ENCODE data around the gene CCR5. TPM values are rescaled to one million over a fixed set of nuclear protein-coding genes. Genes with fewer than 3 reads are reported as not detected.

The CCR5 gene
- total and polyA plus RNA-seq, 9 of the 15 experiments (the other 6 are each of a cell fraction or from before 2014, with no cell fraction given), result not detected

- TF ChIP-seq TCF15 (CRISPR knock-in tag; IDR thresholded peaks at IDR 0.05), result no peak
- TF ChIP-seq UBTF (IDR thresholded peaks at IDR 0.05; ENCODE audit: borderline replicate concordance in 1 of 2, low read depth in 2 of 2, low read length in 2 of 2), result no peak
- TF ChIP-seq RBFOX2 (IDR thresholded peaks at IDR 0.05; ENCODE audit: low read depth, low read length), result no peak
- TF ChIP-seq FOXJ2 (tag; IDR thresholded peaks at IDR 0.05), result no peak; the same call in 1 of the 2 replicates
- peak; percentile 67 for TF ChIP-seq L3MBTL2 (IDR thresholded peaks at IDR 0.05)
- TF ChIP-seq NR2C2 (CRISPR knock-in tag; IDR thresholded peaks at IDR 0.05), result no peak
- peak; percentile 72 for TF ChIP-seq NR2C2 (tag; IDR thresholded peaks at IDR 0.05)
- peak; percentile 26; the same call in 1 of the 2 replicates for TF ChIP-seq MAFF (IDR thresholded peaks at IDR 0.05; ENCODE audit: low read length)
- no peak for TF ChIP-seq ZNF140 (CRISPR knock-in tag; IDR thresholded peaks at IDR 0.05)
- TF ChIP-seq MTF1 (CRISPR knock-in tag; IDR thresholded peaks at IDR 0.05; ENCODE audit: borderline replicate concordance), result no peak
- TF ChIP-seq MLX (CRISPR knock-in tag; conservative IDR thresholded peaks at IDR 0.05), result no peak
- TF ChIP-seq ZBTB9 (CRISPR knock-in tag; IDR thresholded peaks at IDR 0.05), result no peak
- TF ChIP-seq NCOA1 (IDR thresholded peaks at IDR 0.05; ENCODE audit: low read depth), result no peak
- TF ChIP-seq TAF15 (IDR thresholded peaks at IDR 0.05; ENCODE audit: low read depth, low read length), result no peak
- TF ChIP-seq USF2 (CRISPR knock-in tag; IDR thresholded peaks at IDR 0.05), result no peak
- TF ChIP-seq RBM15 (IDR thresholded peaks at IDR 0.05; ENCODE audit: insufficient read depth, low read length), result no peak
- TF ChIP-seq CHCHD3 (CRISPR knock-in tag; IDR thresholded peaks at IDR 0.05), result no peak
- TF ChIP-seq POLR2G (IDR thresholded peaks at IDR 0.05; ENCODE audit: low read depth, low read length), result no peak
- no peak for TF ChIP-seq ZNF785 (CRISPR knock-in tag; IDR thresholded peaks at IDR 0.05)
- TF ChIP-seq ZNF316 (IDR thresholded peaks at IDR 0.05), result peak; percentile 29; the same call in 1 of the 2 replicates
- no peak for TF ChIP-seq ARHGAP35 (IDR thresholded peaks at IDR 0.05; ENCODE audit: partially characterized antibody)
- no peak for TF ChIP-seq POLR2H (tag; IDR thresholded peaks at IDR 0.05; ENCODE audit: low read depth)
- TF ChIP-seq TFAM (CRISPR knock-in tag; conservative IDR thresholded peaks at IDR 0.05), result no peak
- no peak for TF ChIP-seq RFX1 (IDR thresholded peaks at IDR 0.05)
Measured at GRCh38 chr3:46416125-46416810, 45.5 kb downstream of the CCR5 start (continued).

Measured in K562 (cell line).